Left lobe of liver (tissue), 2 donors: ENCODE results near the gene THAP7. TPM values are rescaled to one million over a fixed set of nuclear protein-coding genes. Genes with fewer than 3 reads are reported as not detected.

Experiments used
- ATAC-seq: fragments of 200-7000 bp; cut with Tn5 transposase; one replicate; pipeline ENCODE4 v1.9.1; 2020; ENCODE audit warnings: mild to moderate bottlenecking, moderate library complexity
- DNase-seq: peaks from one replicate; pipeline ENCODE4 v3.0.0-alpha.2; 2020; ENCODE audit warnings: low spot score
- total RNA-seq: library from RNA; stranded (reverse); gene quantifications from one replicate; pipeline ENCODE4 v1.2.1, GENCODE V29; 2021
- donor health status: DM: no; HTN: no; CAD: no; lungs with moderate emphysema.
- donor health status: DM: no; HTN: yes; CAD: no.

The THAP7 gene
- total RNA-seq, 1 donor from 2014 or later = 16.9 TPM

DNA sequence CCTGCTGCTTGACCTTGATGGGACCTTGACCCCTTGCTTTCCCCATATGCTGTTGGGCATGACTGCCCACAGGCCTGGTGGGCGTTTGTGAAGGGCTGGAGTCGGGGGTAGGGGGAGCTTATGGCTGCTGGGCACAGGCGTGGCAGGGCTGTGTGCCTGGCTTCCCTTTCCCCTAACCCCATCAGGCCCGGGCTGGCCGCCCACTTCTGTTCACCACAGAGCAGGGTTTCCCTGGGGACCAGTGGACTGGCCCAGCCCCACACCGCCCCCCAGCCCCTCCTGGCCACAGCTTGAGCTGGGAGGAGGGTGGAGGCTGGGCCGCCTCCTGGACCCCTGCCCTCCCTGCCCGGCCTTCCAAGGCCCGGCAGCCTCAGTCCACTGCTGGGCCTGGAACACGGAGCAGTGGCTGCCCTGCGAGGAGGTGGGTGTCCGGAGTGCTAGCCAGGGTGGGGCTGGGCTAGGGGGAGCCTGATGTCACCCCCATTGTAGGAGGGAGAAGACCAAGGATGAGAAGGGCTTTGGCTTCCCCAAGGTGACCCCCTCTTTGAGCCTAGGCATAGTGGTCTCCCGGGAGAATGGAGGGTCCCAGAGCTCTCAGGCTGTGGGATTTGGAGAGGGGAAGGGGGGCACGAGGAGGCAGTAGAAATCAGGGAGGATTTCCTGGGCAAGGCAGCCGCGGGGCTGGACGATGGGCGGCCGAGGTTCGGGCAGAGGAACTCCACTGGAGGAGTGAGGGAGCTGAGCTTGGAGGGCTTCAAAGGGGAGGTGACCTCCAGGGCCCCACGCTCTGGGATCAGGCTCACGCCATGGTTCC is 34.8 kb downstream of the THAP7 start, which contains the start of gene AIFM3:
AIFM3 (plus strand) TSS at position 373 of the 814 bp plus-strand sequence. CDS start 690 bp downstream, outside the sequence.
- ATAC-seq (no peak), DNase-seq (no peak)

DNA sequence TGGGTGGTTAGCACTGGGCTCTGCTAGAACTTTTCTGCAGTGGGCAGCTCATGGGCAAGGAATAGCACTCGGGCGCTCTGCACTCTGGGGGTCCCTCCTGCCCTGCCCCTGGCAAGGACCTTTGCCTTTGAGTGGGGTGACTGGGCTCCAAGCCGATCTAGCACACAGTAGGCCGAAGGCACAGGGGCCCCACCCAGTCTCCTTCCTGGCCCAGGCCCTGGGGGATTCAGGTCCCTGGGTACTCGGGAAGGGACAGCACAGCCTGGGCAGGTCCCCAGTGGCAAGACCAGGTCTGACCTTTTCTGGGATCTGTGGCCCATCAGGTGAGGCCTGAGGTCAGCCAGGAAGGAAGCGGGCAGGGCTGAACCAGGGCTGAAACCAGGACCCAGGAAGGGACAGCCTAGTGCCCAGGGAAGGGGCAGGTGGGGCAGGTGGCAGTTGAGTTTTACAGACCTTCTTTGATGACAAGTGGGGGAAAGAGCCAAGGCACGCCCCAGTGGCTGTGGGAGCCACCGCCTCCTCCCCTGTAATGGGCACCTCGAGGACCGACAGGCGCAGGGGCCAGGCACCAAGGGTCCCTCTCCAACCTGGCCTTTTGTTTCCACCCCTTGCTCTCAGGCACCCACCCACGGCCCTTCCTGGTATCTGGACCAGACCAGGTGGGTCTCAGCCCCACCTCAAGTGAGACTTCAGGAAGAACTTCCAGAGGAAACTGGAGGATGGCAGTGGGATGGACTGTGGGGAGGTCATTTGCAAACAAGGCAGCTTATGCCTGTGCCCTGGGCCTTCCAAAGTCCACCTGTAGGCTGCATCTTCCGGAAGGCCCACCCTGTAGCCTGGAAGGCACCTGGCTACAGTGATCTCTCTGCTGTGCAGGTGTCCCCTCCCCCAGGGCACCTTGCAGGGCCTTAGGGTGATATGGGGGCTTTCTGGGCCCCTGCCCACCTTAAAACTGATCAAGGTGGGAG is 35.7 kb downstream of the THAP7 start:
- DNase-seq = no peak
- no peak for ATAC-seq

DNA sequence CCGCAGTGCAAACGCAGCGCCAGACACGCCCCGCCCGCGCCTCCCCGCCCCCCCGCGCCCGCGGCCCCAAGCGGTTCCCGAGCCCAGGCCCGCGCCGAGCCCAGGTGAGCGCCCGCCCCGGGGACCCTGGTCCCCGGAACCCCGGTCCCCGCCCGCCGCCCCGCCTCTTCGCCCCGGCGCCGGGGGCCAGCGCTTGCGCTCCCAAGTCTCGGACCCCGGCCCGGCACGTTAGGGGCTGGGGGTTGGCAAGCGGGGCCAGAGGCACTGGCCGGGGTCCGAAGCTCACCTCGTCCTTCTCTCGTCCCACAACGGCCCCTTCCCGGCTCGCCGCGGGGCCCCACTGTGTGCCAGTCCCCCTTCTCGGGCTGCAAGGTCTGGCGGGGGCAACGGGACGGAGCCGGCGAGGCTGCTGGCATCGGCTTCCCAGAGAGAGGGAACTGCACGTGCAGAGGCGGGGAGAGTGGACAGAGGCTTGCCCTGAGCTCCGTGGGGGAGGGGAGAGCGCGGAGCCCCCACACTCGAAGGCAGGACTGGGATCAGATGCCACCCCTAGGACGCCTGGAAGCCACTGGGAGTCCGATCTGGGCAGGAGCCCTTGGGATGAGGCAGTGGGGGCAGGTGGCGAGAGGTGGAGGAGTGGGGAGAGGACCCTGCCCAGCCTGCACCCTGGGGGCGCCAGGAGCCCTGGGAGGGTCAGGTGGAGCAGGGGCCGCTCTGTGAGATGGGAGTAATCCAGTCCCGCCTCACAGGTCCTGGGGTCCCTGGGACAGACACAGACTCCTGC is 36.6 kb downstream of the THAP7 start:
- DNase-seq (no peak), ATAC-seq (peak; percentile 41)

DNA sequence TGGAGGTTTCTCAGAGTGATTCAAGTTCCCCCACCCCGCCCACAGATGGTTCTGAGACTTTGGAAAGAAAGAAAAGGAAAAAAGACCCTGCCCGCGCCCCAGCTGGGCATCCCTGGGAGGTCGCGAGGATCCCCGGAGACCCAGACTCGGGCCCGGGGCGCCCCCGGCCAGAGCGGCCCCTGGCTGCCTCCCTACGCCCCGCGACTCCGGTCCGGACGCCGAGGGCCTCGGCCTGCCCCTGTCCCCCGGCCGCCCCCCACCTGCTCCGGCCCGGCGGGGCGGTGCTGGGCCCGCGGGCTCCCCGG is 37.2 kb downstream of the THAP7 start:
- ATAC-seq (no peak), DNase-seq (no peak)

DNA sequence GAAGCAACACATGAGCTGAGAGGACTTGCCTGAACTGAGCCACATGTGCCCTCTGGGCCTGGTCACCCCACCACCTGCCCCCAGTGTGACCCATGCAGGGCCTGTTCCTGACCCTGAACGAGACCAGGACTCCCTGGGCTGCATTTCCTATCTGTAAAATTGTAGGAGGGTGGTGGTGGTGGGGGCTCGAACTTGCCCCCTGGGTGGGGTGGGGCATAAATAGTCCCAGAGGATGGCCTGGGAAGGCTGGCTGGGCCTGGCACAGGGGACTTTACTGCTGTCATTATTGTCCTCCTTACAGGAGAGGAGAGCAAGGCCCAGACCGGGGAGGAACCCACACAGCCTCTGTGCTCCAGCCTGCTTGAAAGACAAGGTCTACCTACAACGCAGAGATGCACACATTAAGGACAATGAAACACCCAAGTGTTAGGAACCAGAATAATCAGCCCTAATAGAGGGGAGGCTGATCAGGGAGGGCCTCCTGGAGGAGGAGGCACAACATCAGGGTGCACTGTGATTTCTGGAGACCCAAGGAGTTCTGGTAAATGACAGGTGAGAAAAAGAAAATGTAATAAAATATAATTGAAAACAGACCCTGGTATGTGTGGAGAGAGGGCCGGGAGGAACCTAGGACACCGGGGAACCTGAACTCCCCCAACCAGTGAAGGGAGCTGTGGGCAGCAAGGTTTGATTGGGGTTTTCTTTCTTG is 37.7 kb downstream of the THAP7 start:
- ATAC-seq = no peak
- no peak for DNase-seq

DNA sequence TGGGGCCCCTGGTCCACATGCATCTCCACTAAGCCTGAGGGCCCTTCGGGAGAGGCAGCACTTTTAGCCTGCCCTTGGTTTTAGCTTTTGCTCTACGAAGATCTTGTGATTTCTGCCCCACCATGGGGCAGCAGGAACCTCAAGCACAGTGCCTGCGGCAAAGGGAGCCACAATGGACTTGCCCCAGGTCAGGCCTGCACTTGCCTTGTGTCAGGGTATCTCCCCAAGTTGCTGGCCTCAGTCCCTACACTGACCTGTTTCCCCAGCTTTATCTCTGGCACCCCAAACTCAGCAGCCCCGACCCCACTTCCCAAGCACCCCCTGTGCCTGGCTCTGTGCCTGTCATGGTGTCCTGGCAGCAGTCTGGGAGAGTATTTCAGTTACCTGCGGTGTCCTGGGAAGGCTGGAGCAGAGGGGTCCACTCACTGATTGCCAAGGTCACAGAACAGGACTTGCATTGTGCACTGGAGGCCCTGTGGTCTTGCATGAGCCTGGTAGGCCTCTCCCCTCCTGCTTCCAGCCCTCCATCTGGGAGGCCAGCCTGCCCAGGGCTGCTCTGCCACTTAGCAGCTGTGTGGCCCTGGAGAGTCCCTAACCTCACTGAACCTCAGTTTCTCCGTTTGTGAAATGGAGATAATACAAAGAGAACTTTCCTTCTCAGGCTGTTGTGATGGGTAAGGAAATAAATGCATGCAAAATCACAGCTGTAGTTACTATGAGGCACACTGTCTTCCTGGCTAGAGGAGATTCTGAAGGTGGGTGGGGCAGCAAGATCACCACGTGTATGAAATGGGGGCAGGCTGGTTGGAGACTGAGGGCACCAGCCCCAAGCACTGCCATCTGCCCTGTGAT is 38.5 kb downstream of the THAP7 start:
- ATAC-seq (no peak), DNase-seq (no peak)

DNA sequence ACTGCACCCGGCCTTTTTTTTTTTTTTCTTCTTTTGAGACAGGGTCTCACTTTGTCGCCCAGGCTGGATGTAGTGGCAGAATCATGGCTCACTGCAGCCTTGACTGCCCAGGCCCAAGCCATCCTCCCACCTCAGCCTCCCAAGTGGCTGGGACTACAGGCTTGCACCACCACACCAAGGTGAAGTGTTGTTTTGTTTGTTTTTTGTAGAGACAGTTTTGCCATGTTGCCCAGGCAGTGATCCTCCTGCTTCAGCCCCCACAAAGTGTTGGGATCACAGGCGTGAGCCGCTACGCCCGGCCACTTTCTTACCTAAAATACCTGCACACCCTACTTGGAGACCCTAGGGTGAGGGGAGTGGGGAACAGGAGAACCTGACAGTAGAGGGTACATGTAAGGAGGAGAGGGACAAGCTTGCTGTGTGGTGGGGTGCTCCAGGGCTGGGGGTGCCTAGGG is 39.4 kb downstream of the THAP7 start:
- no peak for DNase-seq
- no peak for ATAC-seq

DNA sequence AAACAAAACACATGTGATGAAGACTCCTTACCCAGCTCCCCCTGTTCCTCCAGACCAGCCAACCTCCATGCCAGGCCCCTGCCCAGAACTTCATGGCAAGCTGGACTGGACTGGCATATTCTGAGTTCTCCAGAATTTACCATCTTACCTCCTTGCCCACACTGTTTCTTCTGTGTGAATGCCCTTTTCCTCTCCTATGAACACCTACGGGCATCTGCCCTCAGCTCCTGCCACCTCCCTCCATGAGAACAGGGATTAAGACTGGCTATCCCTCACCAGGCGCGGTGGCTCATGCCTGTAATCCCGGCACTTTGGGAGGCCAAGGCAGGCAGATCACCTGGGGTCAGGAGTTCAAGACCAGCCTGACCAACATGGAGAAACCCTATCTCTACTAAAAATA is 41.3 kb downstream of the THAP7 start:
- ATAC-seq (no peak), DNase-seq (no peak)

DNA sequence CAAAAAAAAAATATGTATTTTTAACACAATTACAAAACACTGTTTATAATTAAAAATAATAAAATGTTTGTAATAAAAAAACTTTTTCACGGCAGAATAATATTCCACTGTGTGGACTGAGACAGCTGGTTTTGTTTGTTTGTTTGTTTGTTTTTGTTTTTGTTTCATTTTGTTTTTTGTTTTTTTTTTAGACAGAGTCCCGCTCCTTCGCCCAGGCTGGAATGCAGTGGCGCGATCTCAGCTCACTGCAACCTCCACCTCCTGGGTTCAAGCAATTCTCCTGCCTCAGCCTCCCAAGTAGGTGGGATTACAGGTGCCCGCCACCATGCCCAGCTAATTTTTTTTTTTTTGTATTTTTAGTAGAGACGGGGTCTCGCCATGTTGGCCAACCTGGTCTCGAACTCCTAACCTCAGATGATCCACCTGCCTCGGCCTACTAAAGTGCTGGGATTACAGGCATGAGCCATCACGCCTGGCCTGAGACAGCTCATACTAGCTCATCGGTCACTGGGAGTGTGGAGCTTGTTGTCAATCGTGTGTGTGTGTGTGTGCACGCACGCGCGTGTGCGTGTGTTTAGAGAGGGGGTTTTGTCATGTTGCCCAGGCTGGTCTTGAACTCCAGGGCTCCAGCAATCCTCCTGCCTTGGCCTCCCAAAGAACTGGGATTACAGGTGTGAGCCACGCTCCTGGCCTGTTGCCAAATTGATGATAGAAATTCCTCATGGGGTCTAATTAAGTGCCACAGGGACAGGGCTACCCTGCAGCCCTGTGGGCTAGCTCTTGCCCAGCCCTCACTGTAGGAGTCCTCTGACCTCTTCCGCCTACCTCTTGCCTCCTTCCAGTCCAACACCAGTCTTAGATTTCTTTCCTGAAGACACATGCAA is 42.1 kb downstream of the THAP7 start:
- ATAC-seq (no peak), DNase-seq (no peak)

DNA sequence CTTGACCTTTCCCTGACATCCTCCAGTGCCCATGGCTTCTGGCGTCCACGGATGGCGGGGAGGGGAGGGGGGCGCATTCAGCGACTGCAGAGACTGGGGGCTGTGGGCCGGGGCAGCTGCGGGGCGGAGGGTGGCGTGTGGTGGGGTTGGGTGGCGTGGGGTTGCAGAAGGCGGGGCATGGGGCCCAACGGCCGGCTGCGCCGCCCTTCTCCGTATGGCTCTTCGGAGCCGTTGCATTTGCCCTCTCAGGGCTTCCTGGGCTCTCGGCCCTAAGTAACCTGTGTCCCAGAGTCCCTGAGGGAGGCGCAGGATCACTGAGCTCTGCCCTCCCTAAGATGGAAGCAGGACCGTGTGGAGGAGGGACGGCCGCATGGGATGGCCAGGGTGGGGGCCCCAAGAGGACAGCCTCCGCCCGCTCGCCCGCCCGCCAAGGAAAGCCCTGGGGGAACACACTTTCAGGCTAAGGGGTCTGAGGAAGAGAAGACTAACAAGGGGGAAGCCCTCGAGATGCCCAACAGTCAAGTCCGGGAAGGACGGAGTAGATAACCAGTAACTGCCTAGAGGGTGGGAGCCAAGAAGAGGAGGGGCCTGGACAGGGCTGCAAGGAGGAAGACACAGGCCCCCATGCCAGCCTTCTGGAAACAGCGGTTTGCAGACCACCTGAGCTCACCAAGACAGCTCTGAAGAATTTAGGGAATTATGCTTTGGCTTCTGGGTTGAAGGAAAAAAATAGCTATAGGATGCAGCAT is 44.1 kb downstream of the THAP7 start:
- DNase-seq (no peak), ATAC-seq (peak; percentile 18)

DNA sequence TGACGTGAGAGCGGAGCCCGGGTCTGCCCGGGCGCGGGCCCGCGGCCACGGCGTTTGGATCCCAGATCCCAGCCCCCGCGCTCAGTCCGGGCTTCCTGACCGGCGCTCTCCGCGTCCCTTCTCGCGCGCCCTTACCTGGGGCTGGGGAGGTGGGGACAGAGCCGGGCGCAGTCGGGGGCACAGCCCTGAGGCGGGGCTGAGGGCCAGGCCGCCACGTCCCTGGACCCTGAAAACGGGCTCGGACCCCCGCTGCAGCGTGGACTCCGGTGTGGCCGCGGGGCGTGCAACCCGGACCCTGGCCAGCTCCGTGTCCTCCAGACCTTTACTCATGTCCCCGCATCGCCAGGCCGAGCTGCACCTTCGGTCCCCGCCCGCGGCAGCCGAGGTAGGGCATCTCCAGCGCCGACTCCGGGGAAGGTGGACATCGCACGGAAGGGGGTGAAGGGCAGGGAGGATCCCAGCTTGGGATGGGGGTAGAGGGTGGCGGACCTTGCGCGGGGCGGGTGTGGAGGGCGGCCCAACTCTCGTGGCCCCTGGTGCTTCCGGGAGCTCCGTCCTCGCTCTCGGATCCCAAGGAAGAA is 44.7 kb downstream of the THAP7 start:
- ATAC-seq (peak; percentile 52), DNase-seq (no peak)

DNA sequence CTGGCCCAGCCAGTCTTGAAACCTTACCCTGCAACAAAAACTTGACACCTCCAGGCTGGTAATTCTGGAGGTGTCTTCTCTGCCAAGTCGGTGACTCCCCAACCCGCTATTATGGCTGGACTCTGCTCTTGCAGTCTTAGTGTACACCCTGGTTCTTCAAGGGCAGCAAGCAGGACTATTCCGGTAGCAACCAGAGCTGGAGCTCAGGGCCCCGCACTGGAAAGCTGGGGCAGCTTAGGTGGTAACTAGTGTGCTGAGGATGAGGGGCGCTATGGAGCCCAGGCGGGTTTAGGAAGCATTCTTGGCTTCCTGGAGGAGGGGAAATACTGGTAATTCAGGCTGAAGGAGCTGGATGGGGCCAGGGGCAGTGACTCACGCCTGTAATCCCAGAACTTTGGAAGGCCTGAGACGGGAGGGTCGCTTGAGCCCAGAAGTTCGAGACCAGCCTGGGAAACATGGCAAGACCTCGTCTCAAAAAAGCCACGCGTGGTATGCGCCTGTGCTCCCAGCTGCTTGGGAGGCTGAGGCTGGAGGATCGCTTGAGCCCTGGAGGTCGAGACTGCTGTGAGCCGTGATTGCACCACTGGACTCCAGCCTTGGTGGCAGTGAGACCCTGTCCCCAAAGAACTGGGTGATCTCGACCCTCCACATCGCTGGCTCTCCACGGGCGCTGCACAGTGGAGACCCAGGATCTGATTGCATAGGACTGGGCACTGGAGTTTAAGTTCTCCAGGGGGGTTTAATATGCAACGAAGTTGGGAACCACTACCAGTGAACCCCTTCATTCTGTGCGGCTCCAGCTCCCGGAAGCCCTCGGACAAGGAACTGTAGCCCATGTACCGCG is 45.4 kb downstream of the THAP7 start:
- DNase-seq = no peak
- ATAC-seq = no peak

DNA sequence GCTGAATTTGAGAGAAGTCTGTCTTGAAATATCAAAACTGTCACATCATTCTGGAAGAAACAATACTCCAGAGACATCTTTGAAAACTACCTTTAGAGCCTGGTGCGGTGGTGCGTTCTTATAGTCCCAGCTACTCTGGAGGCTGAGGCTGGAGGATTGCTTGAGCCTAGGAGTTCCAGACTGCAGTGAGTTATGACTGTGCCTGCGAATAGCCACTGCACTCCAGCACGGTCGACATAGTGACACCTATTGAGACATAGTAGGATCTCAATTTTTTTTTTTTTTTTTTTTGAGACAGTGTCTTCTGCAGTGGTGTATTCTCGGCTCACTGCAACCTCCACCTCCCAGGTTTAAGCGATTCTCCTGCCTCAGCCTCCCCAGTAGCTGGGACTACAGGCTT is 46.4 kb downstream of the THAP7 start:
- ATAC-seq (no peak), DNase-seq (no peak)

DNA sequence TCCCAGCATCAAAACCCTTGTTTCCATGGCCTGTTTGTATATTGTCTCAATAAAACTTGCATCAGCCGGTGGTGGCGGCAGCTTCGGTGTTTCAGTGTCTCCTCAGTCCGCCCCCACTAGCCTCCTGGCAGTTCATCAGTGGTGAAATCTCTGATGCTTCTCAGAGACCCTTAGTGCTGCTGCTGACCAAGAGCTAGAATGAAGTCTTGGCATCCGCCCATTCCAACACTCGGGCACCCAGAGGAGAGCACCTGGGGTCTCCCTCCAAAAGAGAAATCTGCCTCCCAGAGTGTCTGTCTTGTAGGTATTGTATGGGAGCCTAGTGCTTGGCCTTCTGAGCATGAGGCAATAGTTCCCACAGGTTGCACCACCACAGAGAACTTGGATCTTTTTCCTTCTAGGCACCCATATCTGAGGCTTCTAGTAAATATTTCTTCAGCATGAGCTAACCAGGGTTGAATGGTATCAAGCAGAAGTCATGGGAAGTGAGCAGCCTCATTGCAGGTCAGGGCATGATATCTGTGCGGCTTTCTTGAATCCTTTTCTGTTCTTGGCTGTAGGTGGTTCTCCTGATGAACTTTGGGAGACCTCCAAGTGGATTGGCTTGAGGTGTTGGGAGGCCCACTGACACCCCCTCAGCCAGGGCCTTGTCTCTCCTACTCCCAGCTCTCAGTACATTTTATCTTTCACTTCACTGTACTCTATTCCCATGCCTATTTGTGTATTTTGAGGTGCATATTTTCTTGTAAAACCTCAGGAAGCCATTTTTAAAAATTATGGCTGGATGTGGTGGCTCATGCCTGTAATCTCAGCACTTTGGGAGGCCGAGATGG is 48.0 kb downstream of the THAP7 start:
- peak; percentile 80 for DNase-seq
- peak; percentile 44 for ATAC-seq

DNA sequence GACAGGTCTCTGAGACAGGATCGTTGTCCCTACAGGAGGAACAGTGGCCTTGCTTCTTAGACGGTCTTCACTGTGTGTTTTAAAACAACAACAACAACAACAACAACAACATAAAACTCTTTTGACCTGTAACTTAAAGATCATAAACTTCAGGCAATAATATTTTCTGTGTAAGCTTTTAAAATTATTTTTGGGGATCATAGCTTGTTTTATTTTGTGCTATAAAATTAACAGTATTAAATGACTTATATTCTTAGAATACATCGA is 48.6 kb downstream of the THAP7 start:
- DNase-seq = no peak
- ATAC-seq = no peak
